Hematopoietic multipotent progenitor cell treated with erythropoietin and hydrocortisone succinate and interleukin-3 and kit ligand, for 4 days (in vitro differentiated cells): ENCODE results near the gene PLEKHA6.
A peak's percentile ranks its signal among the peaks of the same experiment; 100 is the strongest.
"Not testable (repeated sequence)": the region's sequence is repeated elsewhere in the genome, so short reads cannot be mapped to it uniquely, and the experiment has no call there.

Source experiments
- DNase-seq: peaks from one replicate; pipeline ENCODE4 v3.0.0-alpha.2; 2015

The PLEKHA6 gene

GRCh38 chr1:204334455-204334854 lies 25.3 kb downstream of the PLEKHA6 start:
- DNase-seq: no peak

- DNase-seq: no peak
Observed at GRCh38 chr1:204333427-204333826, 26.3 kb downstream of the PLEKHA6 start.

- no peak for DNase-seq
Observed at GRCh38 chr1:204331847-204332487, 27.8 kb downstream of the PLEKHA6 start.

- DNase-seq: no peak
Observed at GRCh38 chr1:204331275-204331674, 28.5 kb downstream of the PLEKHA6 start.

- DNase-seq: not testable (repeated sequence)
Observed at GRCh38 chr1:204327870-204328269, 31.9 kb downstream of the PLEKHA6 start.

- DNase-seq: peak; percentile 62
Observed at GRCh38 chr1:204327359-204327758, 32.4 kb downstream of the PLEKHA6 start.

GRCh38 chr1:204326771-204327300 lies 32.9 kb downstream of the PLEKHA6 start:
- DNase-seq: no peak

DNA sequence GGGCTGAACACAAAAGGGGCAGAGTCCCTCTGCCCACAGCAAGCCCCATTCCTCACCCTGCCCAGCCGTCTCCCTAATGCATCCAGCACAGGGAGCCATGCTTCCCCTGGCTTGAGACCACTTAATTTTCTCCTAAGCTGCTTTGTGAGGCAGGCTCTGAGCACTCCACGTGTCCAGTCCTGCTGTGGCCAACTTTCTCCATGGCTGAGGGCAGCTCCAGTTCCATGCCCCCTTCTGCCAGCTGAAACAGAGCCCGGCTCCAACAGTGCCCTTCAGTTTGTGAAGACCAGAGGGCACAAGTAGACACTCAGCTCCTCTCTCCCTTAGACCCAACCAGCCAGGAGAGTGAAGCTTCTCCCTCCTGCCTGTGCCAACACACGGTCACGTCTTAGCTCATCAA lies 33.8 kb downstream of the PLEKHA6 start:
- DNase-seq: no peak

- no peak for DNase-seq
Observed at GRCh38 chr1:204323887-204324286, 35.8 kb downstream of the PLEKHA6 start.

GRCh38 chr1:204322339-204322868 lies 37.3 kb downstream of the PLEKHA6 start:
- DNase-seq: no peak

GRCh38 chr1:204321665-204322064 lies 38.1 kb downstream of the PLEKHA6 start:
- no peak for DNase-seq

GRCh38 chr1:204321051-204321450 lies 38.7 kb downstream of the PLEKHA6 start:
- no peak for DNase-seq

DNA sequence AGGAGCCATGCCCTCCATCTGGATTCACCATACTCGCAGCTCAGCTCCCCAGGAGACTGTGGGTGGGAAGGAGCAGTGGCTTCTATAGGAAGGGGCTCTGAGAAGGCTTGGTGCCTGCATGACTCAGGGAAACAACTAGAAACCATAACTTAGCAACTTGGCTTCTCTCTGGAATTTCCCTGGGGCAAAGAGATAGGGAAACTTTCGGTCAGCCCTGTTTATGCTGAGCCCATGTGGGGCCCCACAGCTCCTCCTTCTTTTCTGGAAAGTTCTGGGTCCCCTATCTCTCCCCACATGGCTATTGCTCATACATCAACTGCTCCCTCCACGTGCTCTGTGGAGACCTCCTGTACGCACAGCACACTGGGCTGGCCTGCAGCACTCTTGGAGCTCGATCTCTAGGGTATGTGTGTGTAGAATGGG lies 39.3 kb downstream of the PLEKHA6 start:
- DNase-seq: peak; percentile 15

- no peak for DNase-seq
Observed at GRCh38 chr1:204319462-204319861, 40.3 kb downstream of the PLEKHA6 start.

DNA sequence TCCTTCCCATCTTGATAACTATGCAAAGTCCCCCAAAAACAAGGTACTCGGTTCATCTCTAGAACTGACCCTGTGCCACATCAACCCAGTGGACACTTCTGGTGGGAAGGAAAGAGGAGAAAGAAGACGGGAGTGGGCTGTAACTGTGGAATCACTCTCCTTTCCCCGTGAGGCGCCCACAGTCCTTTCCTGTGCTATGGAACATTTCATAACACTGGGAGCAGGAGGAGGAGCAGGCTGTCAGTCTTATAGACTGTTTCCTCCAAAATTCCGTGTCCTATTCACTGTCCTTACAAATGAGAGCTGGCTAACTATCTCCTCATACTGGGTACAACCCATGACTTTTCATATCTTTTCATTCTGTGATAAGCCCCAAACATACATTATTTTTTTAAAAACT lies 40.7 kb downstream of the PLEKHA6 start:
- DNase-seq: no peak

- no peak for DNase-seq
Observed at GRCh38 chr1:204318324-204318723, 41.4 kb downstream of the PLEKHA6 start.

DNA sequence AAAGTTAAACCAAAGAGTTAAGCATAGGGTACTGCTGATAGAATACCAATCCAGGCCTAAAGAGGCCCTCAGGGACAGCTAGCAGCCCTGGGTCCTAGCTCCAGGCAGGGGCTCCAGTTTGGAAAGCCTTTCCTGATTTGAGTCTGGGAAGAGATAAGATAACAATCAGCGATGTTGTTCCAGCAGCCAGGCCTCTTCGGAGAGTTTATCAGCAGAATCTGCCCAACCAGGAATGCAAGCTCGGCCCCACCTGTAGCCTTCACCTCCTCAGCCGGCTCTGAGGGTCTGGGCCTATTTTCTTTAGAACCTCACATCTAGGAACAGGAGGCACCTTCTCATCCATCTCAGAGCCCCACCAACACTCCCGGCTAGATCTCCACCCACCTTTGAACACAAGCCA lies 42.6 kb downstream of the PLEKHA6 start:
- DNase-seq: no peak

GRCh38 chr1:204316164-204316563 lies 43.6 kb downstream of the PLEKHA6 start:
- DNase-seq: no peak

DNA sequence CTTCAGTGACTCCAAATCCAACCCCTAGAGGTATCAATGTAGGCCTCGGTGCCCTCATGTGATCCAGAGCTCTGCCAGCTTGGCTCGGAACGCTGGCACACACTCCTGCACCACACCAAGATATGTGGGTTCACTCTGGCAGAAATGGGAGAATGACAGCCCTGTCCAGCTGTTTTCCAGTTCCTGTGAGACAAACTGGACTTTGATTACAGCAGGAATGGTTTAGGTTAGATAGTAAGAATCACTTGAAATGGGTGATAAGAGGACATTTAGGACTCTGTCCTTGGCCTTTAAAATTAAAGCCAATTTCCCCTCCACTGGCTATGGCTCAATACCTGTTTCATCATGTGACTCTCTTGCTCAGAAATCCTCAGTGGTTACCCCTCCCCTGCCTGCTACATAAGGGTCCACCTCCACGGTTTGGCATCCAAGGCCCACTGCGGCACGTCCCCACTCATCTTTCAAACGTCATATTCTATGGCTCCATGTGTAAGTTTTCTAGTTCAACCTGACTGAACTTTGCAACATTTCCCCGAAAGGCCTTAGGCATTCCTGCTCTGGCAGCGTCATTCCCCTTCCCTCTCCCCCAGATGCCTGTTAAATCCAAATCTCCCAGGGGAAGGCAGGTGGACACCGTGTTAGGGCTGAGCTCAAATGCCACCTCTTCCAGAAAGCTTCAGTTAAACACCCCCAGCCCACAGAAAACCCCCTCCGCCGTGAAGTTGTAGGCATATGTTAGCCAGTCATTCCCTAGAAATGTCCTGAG lies 44.7 kb downstream of the PLEKHA6 start:
- DNase-seq: no peak

- DNase-seq: no peak
Observed at GRCh38 chr1:204314171-204314892, 45.4 kb downstream of the PLEKHA6 start.

- DNase-seq: peak; percentile 64
Observed at GRCh38 chr1:204313675-204314074, 46.1 kb downstream of the PLEKHA6 start.

- DNase-seq: not testable (repeated sequence)
Observed at GRCh38 chr1:204310970-204311369, 48.8 kb downstream of the PLEKHA6 start.

DNA sequence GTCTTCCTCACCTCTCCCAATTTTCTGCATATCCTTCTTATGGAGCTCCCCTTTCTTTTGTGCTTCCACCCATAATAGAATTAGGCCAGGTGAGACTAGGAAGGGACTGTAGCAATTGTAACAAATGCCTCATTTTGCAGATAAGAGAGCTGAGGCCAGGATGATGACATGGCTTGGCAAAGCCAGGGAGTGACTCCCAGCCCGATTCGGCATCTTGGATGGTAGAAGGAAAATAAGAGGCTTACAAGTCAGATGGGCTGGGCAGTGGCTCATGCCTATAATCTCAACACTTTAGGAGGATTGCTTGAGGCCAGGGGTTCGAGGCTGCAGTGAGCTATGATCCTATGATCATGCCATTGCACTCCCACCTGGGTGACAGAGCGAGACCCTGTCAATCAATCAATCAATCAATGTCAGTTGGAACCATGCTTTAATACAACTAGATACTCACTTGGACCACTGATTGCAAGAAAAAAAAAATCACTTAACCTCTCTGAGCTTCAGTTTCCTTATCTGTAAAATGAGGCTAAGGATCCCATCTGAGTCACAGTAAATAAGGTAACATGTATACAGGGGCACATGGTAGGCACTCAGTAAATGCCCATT lies 51.6 kb downstream of the PLEKHA6 start:
- no peak for DNase-seq
